ENCODE results near the gene IL20RA. TPM values are rescaled to one million over a fixed set of nuclear protein-coding genes. Genes with fewer than 3 reads are reported as not detected.

The IL20RA gene
- total RNA-seq, 1 donor, result 0.18 TPM

DNA sequence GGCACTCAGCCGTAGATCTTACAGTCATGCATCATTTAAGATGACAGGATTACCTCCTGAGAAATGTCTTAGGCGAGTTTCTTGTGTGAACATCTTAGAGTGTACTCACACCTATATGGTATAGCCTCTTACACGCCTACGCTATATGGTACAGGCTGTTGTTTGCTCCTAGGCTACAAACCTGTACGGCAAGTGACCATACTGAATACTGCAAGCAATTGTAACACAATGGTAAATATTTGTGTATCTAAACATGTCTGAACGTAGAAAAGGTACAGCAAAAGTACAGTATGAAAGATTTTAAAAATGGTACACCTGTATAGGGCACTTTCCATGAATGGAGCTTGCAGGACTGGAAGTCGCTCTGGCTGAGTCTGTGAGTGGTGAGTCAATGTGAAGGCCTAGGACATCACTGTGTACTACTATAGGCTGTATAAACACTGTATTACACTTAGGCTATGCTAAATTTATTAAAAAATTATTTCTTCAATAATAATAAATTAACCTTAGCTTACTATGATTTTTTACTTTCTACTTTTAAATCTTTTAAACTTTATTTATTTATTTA, 541 bp upstream of the IL20RA start:
- DNase-seq (ENCODE audit: low read depth), result no peak
- TF ChIP-seq, protein P1, sequence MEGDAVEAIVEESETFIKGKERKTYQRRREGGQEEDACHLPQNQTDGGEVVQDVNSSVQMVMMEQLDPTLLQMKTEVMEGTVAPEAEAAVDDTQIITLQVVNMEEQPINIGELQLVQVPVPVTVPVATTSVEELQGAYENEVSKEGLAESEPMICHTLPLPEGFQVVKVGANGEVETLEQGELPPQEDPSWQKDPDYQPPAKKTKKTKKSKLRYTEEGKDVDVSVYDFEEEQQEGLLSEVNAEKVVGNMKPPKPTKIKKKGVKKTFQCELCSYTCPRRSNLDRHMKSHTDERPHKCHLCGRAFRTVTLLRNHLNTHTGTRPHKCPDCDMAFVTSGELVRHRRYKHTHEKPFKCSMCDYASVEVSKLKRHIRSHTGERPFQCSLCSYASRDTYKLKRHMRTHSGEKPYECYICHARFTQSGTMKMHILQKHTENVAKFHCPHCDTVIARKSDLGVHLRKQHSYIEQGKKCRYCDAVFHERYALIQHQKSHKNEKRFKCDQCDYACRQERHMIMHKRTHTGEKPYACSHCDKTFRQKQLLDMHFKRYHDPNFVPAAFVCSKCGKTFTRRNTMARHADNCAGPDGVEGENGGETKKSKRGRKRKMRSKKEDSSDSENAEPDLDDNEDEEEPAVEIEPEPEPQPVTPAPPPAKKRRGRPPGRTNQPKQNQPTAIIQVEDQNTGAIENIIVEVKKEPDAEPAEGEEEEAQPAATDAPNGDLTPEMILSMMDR (IDR thresholded peaks at IDR 0.05; ENCODE audit: insufficient read depth, low read length), result no peak
- no peak overlapping the region for H3K4me3 ChIP-seq (ENCODE audit: low read depth, low read length)

DNA sequence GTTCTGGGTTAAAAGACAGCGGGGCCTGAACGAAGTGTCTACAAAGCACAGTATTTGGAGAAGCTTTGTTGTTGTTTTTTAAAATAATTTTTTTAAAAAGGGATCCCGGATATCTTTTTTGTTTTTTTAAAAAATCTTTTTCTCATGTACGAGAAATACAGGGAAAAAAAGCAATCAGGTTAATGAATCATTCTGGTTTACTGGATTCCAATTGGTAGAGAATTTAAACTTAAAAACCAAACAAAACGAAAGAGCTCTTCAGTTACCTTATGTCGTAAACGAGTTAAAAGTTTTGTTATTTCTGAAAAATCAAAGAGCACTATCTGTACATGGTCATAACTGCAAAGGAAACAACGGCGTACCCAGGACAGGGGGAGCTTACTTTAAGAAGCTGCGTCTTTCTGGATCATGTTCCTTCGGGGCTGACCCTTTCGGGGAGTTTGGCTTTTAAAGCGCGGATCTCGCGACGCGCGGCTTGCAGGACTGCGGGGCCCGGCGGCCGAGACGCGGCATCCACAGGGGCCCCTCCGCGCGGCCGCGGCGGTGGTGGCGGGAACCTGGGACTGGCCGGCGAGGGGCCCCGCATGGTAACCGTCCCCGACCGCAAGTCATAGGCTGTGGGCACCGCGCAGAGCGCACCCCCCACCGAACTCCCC, 927 bp downstream of the IL20RA start:
- TF ChIP-seq, protein P1 (IDR thresholded peaks at IDR 0.05; ENCODE audit: insufficient read depth, low read length), result no peak
- peak; percentile 52 for DNase-seq (ENCODE audit: low read depth)
- H3K4me3 ChIP-seq (ENCODE audit: low read depth, low read length), result peak overlapping the region; percentile 77

DNA sequence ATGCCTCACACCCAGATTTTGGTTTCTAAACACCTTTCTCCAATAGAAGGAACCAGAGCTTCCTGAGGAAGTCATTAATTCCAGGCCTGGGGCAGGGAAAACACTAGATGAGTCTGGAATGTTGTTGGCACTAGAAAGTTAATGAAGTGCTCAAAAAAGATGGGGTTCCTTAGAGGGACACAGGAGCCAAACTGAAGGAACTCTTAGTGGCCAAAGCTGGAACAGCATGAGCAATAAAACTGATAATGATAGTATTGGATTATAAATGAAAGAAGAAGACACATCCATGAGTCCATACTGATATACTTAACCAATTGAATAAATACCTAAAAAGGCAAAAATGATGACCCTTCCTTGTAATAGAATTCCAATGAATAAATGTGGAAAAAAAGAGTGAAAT, 4.4 kb downstream of the IL20RA start:
- DNase-seq (ENCODE audit: low read depth), result no peak
- H3K4me3 ChIP-seq (ENCODE audit: low read depth, low read length), result no peak overlapping the region

DNA sequence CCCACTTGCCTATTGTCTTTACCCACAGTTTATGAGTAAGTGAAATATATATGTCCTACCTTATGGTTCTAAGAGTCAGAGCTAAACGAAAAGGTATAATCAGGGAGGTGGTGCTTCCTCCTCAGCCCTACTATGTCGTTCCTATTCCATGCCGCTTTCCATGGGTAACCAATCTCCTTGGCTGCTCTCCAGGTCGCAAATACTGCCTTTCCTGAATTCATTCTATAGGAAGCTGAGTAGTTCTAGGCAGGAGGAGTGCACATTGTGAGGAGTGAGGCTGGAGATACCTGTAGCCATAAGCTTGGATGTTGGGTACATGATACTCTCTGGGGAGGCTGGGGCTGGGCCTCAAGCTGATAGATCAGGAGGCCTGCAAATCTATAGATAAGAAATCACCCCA, 5.8 kb downstream of the IL20RA start:
- TF ChIP-seq, protein P1 (IDR thresholded peaks at IDR 0.05; ENCODE audit: insufficient read depth, low read length), result no peak
- no peak for DNase-seq (ENCODE audit: low read depth)
- no peak overlapping the region for H3K4me3 ChIP-seq (ENCODE audit: low read depth, low read length)

More for the DNA sequence above, 4.4 kb downstream of the IL20RA start:
- TF ChIP-seq, protein P1 (IDR thresholded peaks at IDR 0.05; ENCODE audit: insufficient read depth, low read length), result no peak

DNA sequence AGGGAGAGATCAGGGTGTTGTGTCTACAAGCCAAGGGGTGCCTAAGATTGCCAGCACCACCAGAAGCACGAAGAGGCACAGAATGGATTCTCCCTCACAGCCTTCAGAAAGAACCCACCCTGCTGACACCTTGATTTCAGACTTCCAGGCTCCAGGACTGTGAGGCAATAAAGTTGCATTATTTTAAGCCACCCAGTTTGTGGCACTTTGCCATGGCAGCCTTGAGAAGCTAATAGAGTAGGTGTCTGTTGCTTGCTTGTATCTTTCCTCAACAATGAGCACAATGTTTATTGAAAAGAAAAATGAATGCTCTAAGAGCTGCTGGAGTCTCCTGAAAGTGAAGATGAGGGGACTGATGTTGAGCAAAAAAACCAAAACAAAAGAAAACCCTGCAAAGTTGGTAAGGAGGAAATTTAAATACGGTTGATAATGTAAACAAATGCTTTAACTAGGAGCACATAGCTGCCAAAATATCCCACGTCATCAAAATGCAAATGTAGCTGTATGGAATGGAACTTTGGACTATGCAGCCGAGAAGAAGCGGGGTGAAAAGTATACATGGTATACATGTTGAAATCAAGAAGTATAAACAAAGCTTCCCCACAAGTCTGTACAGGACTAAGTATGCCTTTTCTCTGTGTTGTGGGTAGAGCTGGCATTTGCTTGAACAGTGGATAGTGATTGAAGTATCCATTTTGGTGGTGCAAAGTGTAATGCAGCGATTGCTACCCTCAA, 8.0 kb downstream of the IL20RA start:
- H3K4me3 ChIP-seq (ENCODE audit: low read depth, low read length), result no peak overlapping the region
- TF ChIP-seq, protein P1 (IDR thresholded peaks at IDR 0.05; ENCODE audit: insufficient read depth, low read length), result no peak
- no peak for DNase-seq (ENCODE audit: low read depth)

DNA sequence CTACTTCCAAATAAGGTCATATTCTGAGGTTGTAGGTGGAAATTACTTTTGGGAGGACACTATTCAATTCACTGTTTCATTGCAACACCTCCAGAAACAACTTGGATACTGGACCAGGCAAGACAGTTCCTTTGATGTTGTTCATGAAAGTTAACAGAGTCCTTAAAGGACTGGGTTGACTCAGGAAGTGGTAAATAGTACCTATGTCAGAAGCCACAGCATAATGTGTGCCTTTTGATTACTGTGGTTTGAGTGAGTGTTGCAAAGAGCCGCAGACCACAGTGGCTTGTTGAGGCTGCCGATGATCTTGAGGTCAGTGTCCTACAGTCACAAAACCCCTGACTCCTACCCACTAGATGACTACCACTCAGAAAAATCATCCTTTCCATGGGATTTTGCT, 10.9 kb downstream of the IL20RA start:
- no peak for DNase-seq (ENCODE audit: low read depth)
- no peak overlapping the region for H3K4me3 ChIP-seq (ENCODE audit: low read depth, low read length)
- TF ChIP-seq, protein P1 (IDR thresholded peaks at IDR 0.05; ENCODE audit: insufficient read depth, low read length), result no peak

Measured in fibroblast of the aortic adventitia (primary cell).